AG04449 (cell line): ENCODE results near the gene MAN1A1.

Experiments used
- CTCF ChIA-PET: fragments of 350-600 bp; formaldehyde crosslinking; extraction: SDS; loops from one replicate; lab custom pipeline; 2021; ENCODE audit warnings: antibody characterized with exemption; lab: Yijun Ruan, JAX
- POLR2A ChIA-PET: fragments of 400-600, 350-600 bp; formaldehyde crosslinking; extraction: SDS; loops from one replicate; lab custom pipeline; 2020; ENCODE audit warnings: antibody characterized with exemption, inconsistent platforms; lab: Yijun Ruan, JAX
- DNase-seq: peaks from one replicate; pipeline ENCODE4 v3.0.0-alpha.2; 2010; ENCODE audit warnings: low read depth, low spot score
- H3K4me3 ChIP-seq: 2 replicates; pipeline ENCODE4 v1.5.1; 2011; ENCODE audit warnings: low read depth, mild to moderate bottlenecking, control low read depth, low read length
- CTCF ChIP-seq: IDR thresholded peaks from one replicate; pipeline ENCODE4 v1.5.1; 2011; ENCODE audit warnings: mild to moderate bottlenecking, moderate library complexity, low read length, control low read depth, inconsistent platforms; ENCODE audit not compliant: insufficient read depth; ENCODE audit errors: missing control alignments

Gene MAN1A1

GRCh38 chr6:119182875-119183274 lies 166.7 kb downstream of the MAN1A1 start:
- DNase-seq: no peak
- no peak for TF ChIP-seq CTCF
- CTCF ChIA-PET: no interaction called here

GRCh38 chr6:119182216-119182803 lies 167.3 kb downstream of the MAN1A1 start:
- no peak overlapping the region for H3K4me3 ChIP-seq
- POLR2A ChIA-PET: no interaction called here
- no peak for TF ChIP-seq CTCF
- CTCF ChIA-PET: no interaction called here
- no peak for DNase-seq

More at GRCh38 chr6:119182875-119183274, 166.7 kb downstream of the MAN1A1 start:
- no peak overlapping the region for H3K4me3 ChIP-seq
- POLR2A ChIA-PET: no interaction called here

- ChIA-PET POLR2A (no interaction called here), CTCF (no interaction called here)
- no peak for TF ChIP-seq CTCF
- DNase-seq: no peak
- no peak overlapping the region for H3K4me3 ChIP-seq
These were observed 168.5 kb downstream of the MAN1A1 start for GRCh38 chr6:119181046-119181445.

- POLR2A ChIA-PET: no interaction called here
- no peak for TF ChIP-seq CTCF
- CTCF ChIA-PET: no interaction called here
These were observed 169.7 kb downstream of the MAN1A1 start for GRCh38 chr6:119179842-119180241.

GRCh38 chr6:119179062-119179461 lies 170.5 kb downstream of the MAN1A1 start:
- TF ChIP-seq CTCF: no peak
- no peak overlapping the region for H3K4me3 ChIP-seq
- CTCF ChIA-PET: interaction anchor here (2.0 kb wide), 1 partner anchor 18 kb away, joined by 5 read pairs; no protein-coding TSS in a partner anchor
- POLR2A ChIA-PET: no interaction called here
- no peak for DNase-seq

More at GRCh38 chr6:119179842-119180241, 169.7 kb downstream of the MAN1A1 start:
- DNase-seq: no peak
- no peak overlapping the region for H3K4me3 ChIP-seq

GRCh38 chr6:119176445-119176844 lies 173.1 kb downstream of the MAN1A1 start:
- no peak overlapping the region for H3K4me3 ChIP-seq
- no peak for DNase-seq
- TF ChIP-seq CTCF: no peak
- ChIA-PET POLR2A (no interaction called here), CTCF (no interaction called here)
